ENCODE measurements around the gene CLEC2L. TPM values are rescaled to one million over a fixed set of nuclear protein-coding genes. Genes with fewer than 3 reads are reported as not detected.

The CLEC2L gene
- under 1 TPM in 1 of 3 donors, not detected in 2; 0.71 TPM for total RNA-seq
- 0.65 TPM for total RNA-seq (2013)

DNA sequence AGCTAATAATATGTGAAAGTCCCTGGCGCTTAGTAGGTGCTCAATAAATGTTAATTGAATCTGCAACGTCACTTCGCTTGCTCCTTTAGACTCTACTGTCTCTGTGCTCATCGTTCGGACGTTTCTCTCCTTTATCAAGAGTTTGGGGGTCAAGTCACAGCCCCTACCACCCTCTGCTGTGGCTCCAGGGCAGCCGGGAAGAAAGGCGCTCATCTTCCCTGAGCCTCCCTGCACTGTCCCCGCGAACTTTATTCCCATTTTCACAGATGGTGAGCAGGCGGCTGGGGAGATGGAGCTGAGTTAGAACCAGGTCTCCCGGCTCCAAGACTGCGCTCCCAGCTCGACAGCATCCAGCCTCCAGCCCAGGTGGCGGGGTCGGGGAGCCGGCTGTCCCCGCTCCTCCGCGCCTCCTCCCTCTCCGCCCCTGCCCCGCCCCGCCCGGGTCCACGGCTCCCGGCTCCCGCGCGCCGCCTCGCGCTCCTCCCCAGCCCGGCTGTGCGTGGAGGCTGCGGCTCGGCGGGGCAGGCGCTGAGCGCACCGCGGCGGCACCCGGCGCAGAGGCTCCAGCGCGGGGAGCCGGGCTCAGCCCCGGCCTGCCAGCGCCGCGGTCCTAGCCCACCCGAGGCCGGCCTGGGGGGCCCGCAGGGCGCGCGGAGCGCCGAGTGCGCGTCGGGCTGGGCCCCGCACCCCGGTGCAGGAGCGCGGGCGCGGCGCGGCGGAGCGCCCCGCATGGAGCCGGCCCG lies at the start of gene CLEC2L:
CLEC2L (plus strand) TSS at position 487 of the 743 bp plus-strand sequence; CDS start at position 730, 243 bp downstream.
- H3K36me3 Mint-ChIP-seq: no peaks in the 10 kb centered on the region
- peaks cover 43% of the 10 kb centered on the region in 2 donors for H3K27me3 Mint-ChIP-seq (ENCODE audit: low read depth in 2 of 2)
- no peaks in the 10 kb centered on the region for H3K9me3 Mint-ChIP-seq
- 4% methylated on average over 75 of the region's 75 CpGs for WGBS (ENCODE audit: insufficient coverage)
- H3K4me3 Mint-ChIP-seq: no peak within 1 kb of the TSS
- DNase-seq (no peak), ATAC-seq (no peak)
- Histone ChIP-seq H3K36me3 (ENCODE audit: control insufficient read depth, insufficient read depth, low read length) (no peaks in the 10 kb centered on the region), H3K27me3 (ENCODE audit: control insufficient read depth, insufficient read depth, low read length) (peaks cover 7% of the 10 kb centered on the region), H3K9me3 (ENCODE audit: control insufficient read depth, insufficient read depth, low read length) (no peaks in the 10 kb centered on the region), H3K27ac (ENCODE audit: low read length) (no peak within 1 kb of the TSS), H3K4me1 (ENCODE audit: control insufficient read depth, insufficient read depth, low read length) (no peaks in the 10 kb centered on the region), H3K4me3 (ENCODE audit: low read length) (no peak within 1 kb of the TSS)
- TF ChIP-seq CTCF (IDR thresholded peaks at IDR 0.05): no peak
- H3K27ac Mint-ChIP-seq: no peak within 1 kb of the TSS
- intact Hi-C loops (cut with micrococcal nuclease): no loop called here
- no peaks in the 10 kb centered on the region for H3K4me1 Mint-ChIP-seq

GRCh38 chr7:139476139-139476538 lies 47.3 kb upstream of the CLEC2L start:
- intact Hi-C loops (cut with micrococcal nuclease): no loop called here
- H3K27ac Mint-ChIP-seq: no peak overlapping the region
- no peaks in the 10 kb centered on the region for H3K36me3 Mint-ChIP-seq
- Histone ChIP-seq H3K36me3 (ENCODE audit: control insufficient read depth, insufficient read depth, low read length) (no peaks in the 10 kb centered on the region), H3K27me3 (ENCODE audit: control insufficient read depth, insufficient read depth, low read length) (no peaks in the 10 kb centered on the region), H3K27ac (ENCODE audit: low read length) (no peak overlapping the region), H3K4me3 (ENCODE audit: low read length) (no peak overlapping the region), H3K9me3 (ENCODE audit: control insufficient read depth, insufficient read depth, low read length) (no peaks in the 10 kb centered on the region), H3K4me1 (ENCODE audit: control insufficient read depth, insufficient read depth, low read length) (no peaks in the 10 kb centered on the region)
- no peaks in the 10 kb centered on the region for H3K4me1 Mint-ChIP-seq
- TF ChIP-seq CTCF (IDR thresholded peaks at IDR 0.05): no peak
- ATAC-seq: no peak
- H3K27me3 Mint-ChIP-seq (ENCODE audit: low read depth in 2 of 2): peaks cover 14 to 21% of the 10 kb centered on the region in 2 donors
- DNase-seq: no peak
- 95% methylated on average over 8 of the region's 8 CpGs for WGBS (ENCODE audit: insufficient coverage)
- H3K9me3 Mint-ChIP-seq: peaks cover 0 to 3% of the 10 kb centered on the region in 2 donors
- H3K4me3 Mint-ChIP-seq: no peak overlapping the region

GRCh38 chr7:139476891-139477290 lies 46.6 kb upstream of the CLEC2L start:
- Mint-ChIP-seq H3K27ac (no peak overlapping the region), H3K36me3 (no peaks in the 10 kb centered on the region), H3K4me1 (no peaks in the 10 kb centered on the region), H3K4me3 (no peak overlapping the region), H3K27me3 (ENCODE audit: low read depth in 2 of 2) (peaks cover 14 to 23% of the 10 kb centered on the region in 2 donors), H3K9me3 (peaks cover 0 to 3% of the 10 kb centered on the region in 2 donors)
- intact Hi-C loops (cut with micrococcal nuclease): no loop called here
- TF ChIP-seq CTCF (IDR thresholded peaks at IDR 0.05): no peak
- no peak for ATAC-seq
- H3K4me3 ChIP-seq (ENCODE audit: low read length): no peak overlapping the region
- no peaks in the 10 kb centered on the region for H3K9me3 ChIP-seq (ENCODE audit: control insufficient read depth, insufficient read depth, low read length)
- no peak for DNase-seq
- no peaks in the 10 kb centered on the region for H3K27me3 ChIP-seq (ENCODE audit: control insufficient read depth, insufficient read depth, low read length)
- 92% methylated on average over 6 of the region's 6 CpGs for WGBS (ENCODE audit: insufficient coverage)
- no peaks in the 10 kb centered on the region for H3K4me1 ChIP-seq (ENCODE audit: control insufficient read depth, insufficient read depth, low read length)
- H3K27ac ChIP-seq (ENCODE audit: low read length): no peak overlapping the region
- H3K36me3 ChIP-seq (ENCODE audit: control insufficient read depth, insufficient read depth, low read length): no peaks in the 10 kb centered on the region

- Histone ChIP-seq H3K27ac (ENCODE audit: low read length) (no peak overlapping the region), H3K4me3 (ENCODE audit: low read length) (no peak overlapping the region), H3K4me1 (ENCODE audit: control insufficient read depth, insufficient read depth, low read length) (peaks cover 10% of the 10 kb centered on the region), H3K9me3 (ENCODE audit: control insufficient read depth, insufficient read depth, low read length) (no peaks in the 10 kb centered on the region), H3K36me3 (ENCODE audit: control insufficient read depth, insufficient read depth, low read length) (no peaks in the 10 kb centered on the region), H3K27me3 (ENCODE audit: control insufficient read depth, insufficient read depth, low read length) (peaks cover 10% of the 10 kb centered on the region)
- ATAC-seq (no peak), DNase-seq (no peak)
- WGBS (ENCODE audit: insufficient coverage): 88% methylated on average over 4 of the region's 4 CpGs
- no peak for TF ChIP-seq CTCF (IDR thresholded peaks at IDR 0.05)
- H3K9me3 Mint-ChIP-seq: no peaks in the 10 kb centered on the region
- intact Hi-C loops (cut with micrococcal nuclease): no loop called here
- H3K4me1 Mint-ChIP-seq: no peaks in the 10 kb centered on the region
- H3K27ac Mint-ChIP-seq: no peak overlapping the region
- peaks cover 14 to 28% of the 10 kb centered on the region in 2 donors for H3K27me3 Mint-ChIP-seq (ENCODE audit: low read depth in 2 of 2)
- no peaks in the 10 kb centered on the region for H3K36me3 Mint-ChIP-seq
- no peak overlapping the region for H3K4me3 Mint-ChIP-seq
Measured at GRCh38 chr7:139479620-139480019, 43.9 kb upstream of the CLEC2L start.

All from natural killer cell (primary cell).